IMR-90 (cell line): ENCODE results near the gene MMP2. TPM values are rescaled to one million over a fixed set of nuclear protein-coding genes. Genes with fewer than 3 reads are reported as not detected.

ENCODE experiments used
- ATAC-seq: fragments of 200-7000 bp; cut with Tn5 transposase; 2 replicates; pipeline ENCODE4 v1.9.1; 2020; ENCODE audit warnings: low read depth, mild to moderate bottlenecking, moderate library complexity
- BruUV-seq: library from RNA; stranded (reverse); fragments of 400-500 nt; replicated peaks from 2 replicates; lab custom pipeline; 2021; lab: Mats Ljungman, UMichigan
- CTCF ChIA-PET: fragments of 300-600 bp; formaldehyde crosslinking; extraction: SDS; loops from one replicate; lab custom pipeline; 2021; ENCODE audit warnings: antibody characterized with exemption; lab: Yijun Ruan, JAX
- POLR2A ChIA-PET: fragments of 300-600 bp; sonication (Branson Sonifier 250); formaldehyde crosslinking; loops from one replicate; lab custom pipeline; 2022; ENCODE audit warnings: antibody characterized with exemption; ENCODE audit not compliant: unreplicated experiment; lab: Charles Lee
- DNase-seq: peaks from one replicate; pipeline ENCODE4 v3.0.0; 2013
- H2AFZ ChIP-seq: replicated peaks from 2 replicates; pipeline ENCODE3; 2013; ENCODE audit warnings: low read length, mild to moderate bottlenecking; ENCODE audit not compliant: poor library complexity
- H2AK5ac ChIP-seq: 2 replicates; pipeline ENCODE4 v1.6.1; 2013; ENCODE audit warnings: low read depth, low read length, inconsistent platforms
- H2AK9ac ChIP-seq: replicated peaks from 2 replicates; pipeline ENCODE3; 2013; ENCODE audit warnings: mild to moderate bottlenecking, low read depth, low read length, moderate library complexity; ENCODE audit not compliant: poor library complexity
- H2BK120ac ChIP-seq: 2 replicates; pipeline ENCODE4 v1.6.1; 2013; ENCODE audit warnings: low read depth, low read length, inconsistent platforms
- H2BK15ac ChIP-seq: 3 replicates; pipeline ENCODE4 v1.6.1; 2013; ENCODE audit warnings: low read depth, low read length, inconsistent platforms
- H2BK20ac ChIP-seq: 2 replicates; pipeline ENCODE4 v1.6.1; 2013; ENCODE audit warnings: low read depth, mild to moderate bottlenecking, inconsistent platforms, low read length, moderate library complexity
- H2BK5ac ChIP-seq: 2 replicates; pipeline ENCODE4 v1.6.1; 2013; ENCODE audit warnings: mild to moderate bottlenecking, low read depth, low read length, inconsistent platforms; ENCODE audit not compliant: poor library complexity, severe bottlenecking
- H3K14ac ChIP-seq: replicated peaks from 2 replicates; pipeline ENCODE4 v1.6.1; 2013; ENCODE audit warnings: low read depth, low read length, inconsistent platforms
- H3K18ac ChIP-seq: 2 replicates; pipeline ENCODE4 v1.6.1; 2013; ENCODE audit warnings: low read depth, low read length, control low read depth
- H3K23ac ChIP-seq: 2 replicates; pipeline ENCODE4 v1.6.1; 2013; ENCODE audit warnings: low read depth, low read length, inconsistent platforms
- H3K27ac ChIP-seq: 2 replicates; pipeline ENCODE4 v1.5.1; 2013; ENCODE audit warnings: mild to moderate bottlenecking, control low read depth, low read length; ENCODE audit not compliant: insufficient read depth
- H3K27me3 ChIP-seq: 2 replicates; pipeline ENCODE4 v1.6.1; 2013; ENCODE audit warnings: low read length; ENCODE audit not compliant: control insufficient read depth, insufficient read depth
- H3K36me3 ChIP-seq: 2 replicates; pipeline ENCODE4 v1.6.1; 2013; ENCODE audit warnings: low read length, mixed read lengths; ENCODE audit not compliant: control insufficient read depth, insufficient read depth
- H3K4ac ChIP-seq: 2 replicates; pipeline ENCODE4 v1.6.1; 2013; ENCODE audit warnings: low read depth, low read length, inconsistent platforms
- H3K4me1 ChIP-seq: 2 replicates; pipeline ENCODE4 v1.6.1; 2013; ENCODE audit warnings: low read length, mixed read lengths; ENCODE audit not compliant: control insufficient read depth, insufficient read depth
- H3K4me2 ChIP-seq: 2 replicates; pipeline ENCODE4 v1.6.1; 2013; ENCODE audit warnings: low read depth, mild to moderate bottlenecking, control low read depth, low read length, moderate library complexity
- H3K4me3 ChIP-seq: 2 replicates; pipeline ENCODE4 v1.5.1; 2013; ENCODE audit warnings: low read depth, mild to moderate bottlenecking, control low read depth, low read length, moderate library complexity; ENCODE audit not compliant: insufficient read depth
- H3K56ac ChIP-seq: 2 replicates; pipeline ENCODE4 v1.6.1; 2013; ENCODE audit warnings: low read length, inconsistent platforms; ENCODE audit not compliant: insufficient read depth; ENCODE audit errors: extremely low read depth
- H3K79me1 ChIP-seq, 2 experiments: 2 replicates each; pipeline ENCODE4 v1.6.1; 2013; ENCODE audit warnings: low read length in 2 of 2, inconsistent platforms in 1 of 2, low read depth in 1 of 2
- H3K9ac ChIP-seq: 2 replicates; pipeline ENCODE4 v1.6.1; 2013; ENCODE audit warnings: low read depth, low read length, control low read depth
- H3K9me1 ChIP-seq: 2 replicates; pipeline ENCODE4 v1.6.1; 2013; ENCODE audit warnings: low read length, inconsistent platforms; ENCODE audit not compliant: insufficient read depth
- H3K9me3 ChIP-seq: 2 replicates; pipeline ENCODE4 v1.6.1; 2013; ENCODE audit warnings: low read length; ENCODE audit not compliant: control insufficient read depth, insufficient read depth
- H4K20me1 ChIP-seq: 2 replicates; pipeline ENCODE4 v1.6.1; 2013; ENCODE audit warnings: low read length, inconsistent platforms; ENCODE audit not compliant: insufficient read depth
- H4K5ac ChIP-seq: 2 replicates; pipeline ENCODE4 v1.6.1; 2013; ENCODE audit warnings: mild to moderate bottlenecking, low read depth, low read length, control low read depth
- H4K8ac ChIP-seq, 2 experiments: 2 replicates each; pipeline ENCODE4 v1.6.1; 2013; ENCODE audit warnings: low read depth in 2 of 2, low read length in 2 of 2, control low read depth in 1 of 2, inconsistent platforms in 1 of 2
- H4K91ac ChIP-seq: 2 replicates; pipeline ENCODE4 v1.6.1; 2013; ENCODE audit warnings: low read depth, low read length, inconsistent platforms; ENCODE audit not compliant: insufficient read depth
- BHLHE40 ChIP-seq: fragments of 150-350 bp; IDR thresholded peaks from 2 replicates; pipeline ENCODE4 v1.6.1; 2016; ENCODE audit warnings: mild to moderate bottlenecking, low read depth, low read length
- CEBPB ChIP-seq: IDR thresholded peaks from 2 replicates; pipeline ENCODE4 v1.6.1; 2012; ENCODE audit warnings: low read depth, low read length, improper control_type of control experiment
- CHD1 ChIP-seq: IDR thresholded peaks from 2 replicates; pipeline ENCODE4 v1.6.1; 2012; ENCODE audit warnings: low read depth, low read length, improper control_type of control experiment
- FOS ChIP-seq: fragments of 150-350 bp; IDR thresholded peaks from 2 replicates; pipeline ENCODE4 v1.6.1; 2016; ENCODE audit warnings: low read depth, low read length
- MAFK ChIP-seq: IDR thresholded peaks from 2 replicates; pipeline ENCODE4 v1.6.1; 2012; ENCODE audit warnings: low read depth, low read length, improper control_type of control experiment
- MAZ ChIP-seq: IDR thresholded peaks from 2 replicates; pipeline ENCODE4 v1.6.1; 2012; ENCODE audit warnings: low read depth, mild to moderate bottlenecking, low read length, improper control_type of control experiment, moderate library complexity, borderline replicate concordance
- MXI1 ChIP-seq: IDR thresholded peaks from 2 replicates; pipeline ENCODE4 v1.6.1; 2012; ENCODE audit warnings: low read depth, mild to moderate bottlenecking, low read length, moderate library complexity, borderline replicate concordance
- NFE2L2 ChIP-seq: fragments of 150-350 bp; IDR thresholded peaks from 2 replicates; pipeline ENCODE4 v1.6.1; 2016; ENCODE audit warnings: low read depth, mild to moderate bottlenecking, low read length
- POLR2A ChIP-seq: IDR thresholded peaks from 2 replicates; pipeline ENCODE4 v1.6.1; 2012; ENCODE audit warnings: mild to moderate bottlenecking, low read depth, low read length
- RAD21 ChIP-seq: IDR thresholded peaks from 2 replicates; pipeline ENCODE4 v1.6.1; 2012; ENCODE audit warnings: low read length, improper control_type of control experiment
- RCOR1 ChIP-seq: IDR thresholded peaks from 2 replicates; pipeline ENCODE4 v1.6.1; 2012; ENCODE audit warnings: mild to moderate bottlenecking, low read length, improper control_type of control experiment; ENCODE audit not compliant: insufficient replicate concordance
- RFX5 ChIP-seq: IDR thresholded peaks from 2 replicates; pipeline ENCODE4 v1.8.0; 2012; ENCODE audit warnings: low read depth, mild to moderate bottlenecking, low read length, moderate library complexity
- SMC3 ChIP-seq: fragments of 150-350 bp; IDR thresholded peaks from 2 replicates; pipeline ENCODE4 v1.6.1; 2016; ENCODE audit warnings: low read depth, mild to moderate bottlenecking, antibody characterized with exemption, low read length, moderate library complexity
- USF2 ChIP-seq: fragments of 150-350 bp; IDR thresholded peaks from 2 replicates; pipeline ENCODE4 v1.6.1; 2017; ENCODE audit warnings: mild to moderate bottlenecking, antibody characterized with exemption, low read length, low read depth
- WGBS, 2 experiments: methylation state at CpG; one replicate each; pipeline versions ENCODE4 v1.1.5 to v1.1.7; 2013; ENCODE audit warnings: missing lambda C conversion rate in 2 of 2; ENCODE audit not compliant: insufficient read length in 1 of 2; ENCODE audit errors: extremely low coverage in 2 of 2; 5-methylcytosine and 5-hydroxymethylcytosine counted together
- dilution Hi-C: fragments of 300-500 bp; cut with HindIII; formaldehyde crosslinking; loops from one replicate; pipeline ENCODE4 v1.14.3; 2018; ENCODE audit warnings: low sequenced_read_pairs; ENCODE audit not compliant: unreplicated experiment
- in situ Hi-C: fragments of 300-500 bp; cut with MboI; formaldehyde crosslinking; loops from 3 replicates; pipeline ENCODE4 v1.14.3; 2019; ENCODE audit warnings: low sequenced_read_pairs, inconsistent platforms, mixed read lengths
- intact Hi-C: fragments of 100-400 bp; cut with micrococcal nuclease; formaldehyde crosslinking; loops from 2 replicates; pipeline ENCODE4 v1.10.0; 2022
- polyA plus RNA-seq, 3 experiments: library from polyadenylated mRNA; depleted of rRNA; stranded (reverse); fragments of >200 nt; gene quantifications; 2 replicates each; pipeline ENCODE4 v1.2.3, GENCODE V29; 2012; ENCODE audit warnings: low replicate concordance in 1 of 3
- total RNA-seq: library from RNA; depleted of rRNA; stranded (reverse); fragments of >200 nt; gene quantifications from 2 replicates; pipeline ENCODE4 v1.2.3, GENCODE V29; 2012
- TF ChIP-seq, protein P1 (sequence below): fragments of 150-350 bp; IDR thresholded peaks from 2 replicates; pipeline ENCODE4 v1.6.1; 2016; ENCODE audit warnings: low read depth, mild to moderate bottlenecking, low read length, moderate library complexity, borderline replicate concordance

The MMP2 gene
- total and polyA plus RNA-seq, 2 of the 4 experiments (the other 2 are of a cell fraction), result 240 to 574 TPM

DNA sequence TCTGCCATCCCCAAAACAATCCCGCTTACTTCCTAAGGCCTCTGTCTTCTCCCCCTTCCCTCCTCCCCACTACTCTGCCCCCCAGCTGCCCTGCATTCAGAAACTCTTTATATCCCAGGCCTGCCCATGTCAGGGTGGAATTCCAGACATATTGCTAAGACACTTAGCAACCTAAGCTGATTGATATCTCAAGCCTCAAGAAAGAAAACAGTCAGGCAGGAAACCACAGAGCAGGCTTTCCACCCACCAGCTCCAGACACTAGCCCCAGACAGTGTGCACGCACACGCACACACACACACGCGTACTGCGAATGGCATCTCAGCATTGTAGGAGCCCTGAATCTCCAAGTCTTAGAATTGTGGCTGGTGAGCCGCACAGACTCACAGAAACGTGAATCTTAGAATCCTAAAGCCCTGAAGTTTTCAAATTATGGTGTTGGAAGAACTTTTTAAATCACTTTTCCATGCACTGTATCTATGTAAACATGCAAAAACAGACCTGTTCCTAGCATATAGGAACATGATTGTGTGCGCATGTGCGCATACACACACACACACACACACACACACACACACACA, 21.0 kb downstream of the MMP2 start:
- WGBS, 2 experiments, result 4% methylated on average over 4 of the region's 10 CpGs; no CpG with 5 or more reads in 1 of the 2 experiments
- POLR2A ChIA-PET, result interaction anchor here (0.6 to 1.6 kb wide), 3 partner anchors 19 to 1517 kb away, joined by 3 to 4 read pairs (median 4); partner anchors contain the start of gene MMP2
- TF ChIP-seq SMC3 (0 out of 2 replicates have a peak, but pooled peaks have one; percentile 14), MXI1 (peak; percentile 81), POLR2A (peak; percentile 58; the same call in 1 of the 2 replicates), RCOR1 (peak; percentile 64), RAD21 (no peak), MAFK (peak; percentile 16; the same call in 1 of the 2 replicates), RFX5 (no peak), MAZ (peak; percentile 93), FOS (peak; percentile 76), NFE2L2 (no peak), USF2 (no peak; the same call in 1 of the 2 replicates), CEBPB (0 out of 2 replicates have a peak, but pooled peaks have one; percentile 26), CHD1 (no peak), BHLHE40 (peak; percentile 95)
- TF ChIP-seq, protein P1, sequence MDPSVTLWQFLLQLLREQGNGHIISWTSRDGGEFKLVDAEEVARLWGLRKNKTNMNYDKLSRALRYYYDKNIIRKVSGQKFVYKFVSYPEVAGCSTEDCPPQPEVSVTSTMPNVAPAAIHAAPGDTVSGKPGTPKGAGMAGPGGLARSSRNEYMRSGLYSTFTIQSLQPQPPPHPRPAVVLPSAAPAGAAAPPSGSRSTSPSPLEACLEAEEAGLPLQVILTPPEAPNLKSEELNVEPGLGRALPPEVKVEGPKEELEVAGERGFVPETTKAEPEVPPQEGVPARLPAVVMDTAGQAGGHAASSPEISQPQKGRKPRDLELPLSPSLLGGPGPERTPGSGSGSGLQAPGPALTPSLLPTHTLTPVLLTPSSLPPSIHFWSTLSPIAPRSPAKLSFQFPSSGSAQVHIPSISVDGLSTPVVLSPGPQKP, result no peak

More for the DNA sequence above, 21.0 kb downstream of the MMP2 start:
- CTCF ChIA-PET, result interaction anchor here (0.6 to 2.4 kb wide), 5 partner anchors 10 to 1780 kb away, joined by 3 to 11 read pairs (median 3); no protein-coding TSS in a partner anchor
- H4K8ac ChIP-seq, result peak overlapping the region; percentile 20 to 66; a peak in 3 of 4 replicates
- intact Hi-C loops (loop anchor here (1.0 kb wide), 1 partner anchor 20 kb away; no protein-coding TSS in a partner anchor), dilution Hi-C loops (no loop called here), in situ Hi-C loops (loop anchor here (25.0 kb wide), 1 partner anchor 862 kb away; no protein-coding TSS in a partner anchor)
- H3K4me1 ChIP-seq, result peaks cover 34% of the 10 kb centered on the region
- peak overlapping the region; percentile 73 for H2BK120ac ChIP-seq
- H3K36me3 ChIP-seq, result peaks cover 53% of the 10 kb centered on the region
- H4K20me1 ChIP-seq, result peaks cover 3% of the 10 kb centered on the region
- peak overlapping the region; percentile 33 for H3K4me2 ChIP-seq
- H3K4me3 ChIP-seq, result no peak overlapping the region
- H3K9me1 ChIP-seq, result peaks cover 19% of the 10 kb centered on the region
- H3K9ac ChIP-seq, result peak overlapping the region; percentile 24; the same call in 1 of the 2 replicates
- H4K91ac ChIP-seq, result peak overlapping the region; percentile 56
- peak overlapping the region; percentile 33; the same call in 2 of the 3 replicates for H2BK15ac ChIP-seq
- H2AK9ac ChIP-seq, result peak overlapping the region; percentile 48
- no peaks in the 10 kb centered on the region for H3K27me3 ChIP-seq
- BruUV-seq, result no TSS peak
- peak overlapping the region; percentile 75 for H2AK5ac ChIP-seq
- peak overlapping the region; percentile 38 for H2AFZ ChIP-seq
- H3K79me1 ChIP-seq, result peaks cover 0 to 16% of the 10 kb centered on the region in 2 experiments; a peak in 2 of 4 replicates
- H3K23ac ChIP-seq, result peak overlapping the region; percentile 13; the same call in 1 of the 2 replicates
- ATAC-seq, result peak; percentile 77
- peak overlapping the region; percentile 31; the same call in 1 of the 2 replicates for H3K56ac ChIP-seq
- peak overlapping the region; percentile 83 for H3K27ac ChIP-seq
- peak overlapping the region; percentile 28 for H3K18ac ChIP-seq
- DNase-seq, result peak; percentile 99
- peak overlapping the region; percentile 51 for H2BK20ac ChIP-seq
- peak overlapping the region; percentile 11 for H3K14ac ChIP-seq
- peak overlapping the region; percentile 83 for H2BK5ac ChIP-seq
- peak overlapping the region; percentile 9 for H4K5ac ChIP-seq
- H3K4ac ChIP-seq, result peak overlapping the region; percentile 82
- H3K9me3 ChIP-seq, result no peaks in the 10 kb centered on the region
